HG02970 (cell line): Measurements from ENCODE around the gene NAA80.
"Not testable (repeated sequence)": the region's sequence is repeated elsewhere in the genome, so short reads cannot be mapped to it uniquely, and the experiment has no call there.

Experiments
- ATAC-seq: cut with Tn5 transposase; IDR thresholded peaks from one replicate; pipeline ENCODE4 v1.9.1; 2021; ENCODE audit warnings: mild to moderate bottlenecking, moderate library complexity, moderate number of reproducible peaks; ENCODE audit not compliant: unreplicated experiment, low FRiP score

The NAA80 gene

DNA sequence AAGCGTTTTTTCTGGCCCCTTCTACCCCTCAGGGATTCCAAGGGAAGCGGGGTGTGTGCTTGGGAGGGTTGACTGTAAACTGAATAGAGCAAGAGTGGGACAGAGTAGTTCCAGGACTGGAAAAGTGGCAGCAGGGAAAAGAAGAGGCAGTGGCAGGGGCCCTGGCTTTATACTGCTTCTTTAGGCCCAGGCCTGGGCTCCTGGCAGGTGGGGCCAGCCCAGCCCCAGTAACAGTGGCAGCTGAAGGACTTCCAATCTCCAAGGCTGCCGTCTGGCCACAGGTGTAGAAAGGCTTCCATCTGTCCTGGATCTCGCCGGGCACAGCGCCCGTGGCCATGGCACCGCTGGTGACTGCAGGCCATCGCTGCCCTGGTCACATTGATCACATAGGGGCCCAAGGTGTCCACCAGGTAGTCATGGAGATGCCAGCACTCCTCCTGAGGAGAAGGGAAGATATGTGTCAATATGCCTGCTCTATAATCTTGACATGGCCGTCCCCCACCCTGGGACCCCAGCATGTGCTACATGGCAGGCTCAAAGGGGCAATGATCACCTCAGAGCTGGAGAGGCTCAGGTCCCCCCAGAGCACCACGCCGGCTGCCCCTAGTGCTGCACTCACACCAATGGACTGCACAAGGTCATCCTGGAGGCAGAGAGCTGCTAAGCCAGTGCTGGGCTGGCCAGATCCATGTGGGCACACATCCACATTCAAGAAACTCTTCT lies 6.0 kb downstream of the NAA80 start:
- no peak for ATAC-seq

DNA sequence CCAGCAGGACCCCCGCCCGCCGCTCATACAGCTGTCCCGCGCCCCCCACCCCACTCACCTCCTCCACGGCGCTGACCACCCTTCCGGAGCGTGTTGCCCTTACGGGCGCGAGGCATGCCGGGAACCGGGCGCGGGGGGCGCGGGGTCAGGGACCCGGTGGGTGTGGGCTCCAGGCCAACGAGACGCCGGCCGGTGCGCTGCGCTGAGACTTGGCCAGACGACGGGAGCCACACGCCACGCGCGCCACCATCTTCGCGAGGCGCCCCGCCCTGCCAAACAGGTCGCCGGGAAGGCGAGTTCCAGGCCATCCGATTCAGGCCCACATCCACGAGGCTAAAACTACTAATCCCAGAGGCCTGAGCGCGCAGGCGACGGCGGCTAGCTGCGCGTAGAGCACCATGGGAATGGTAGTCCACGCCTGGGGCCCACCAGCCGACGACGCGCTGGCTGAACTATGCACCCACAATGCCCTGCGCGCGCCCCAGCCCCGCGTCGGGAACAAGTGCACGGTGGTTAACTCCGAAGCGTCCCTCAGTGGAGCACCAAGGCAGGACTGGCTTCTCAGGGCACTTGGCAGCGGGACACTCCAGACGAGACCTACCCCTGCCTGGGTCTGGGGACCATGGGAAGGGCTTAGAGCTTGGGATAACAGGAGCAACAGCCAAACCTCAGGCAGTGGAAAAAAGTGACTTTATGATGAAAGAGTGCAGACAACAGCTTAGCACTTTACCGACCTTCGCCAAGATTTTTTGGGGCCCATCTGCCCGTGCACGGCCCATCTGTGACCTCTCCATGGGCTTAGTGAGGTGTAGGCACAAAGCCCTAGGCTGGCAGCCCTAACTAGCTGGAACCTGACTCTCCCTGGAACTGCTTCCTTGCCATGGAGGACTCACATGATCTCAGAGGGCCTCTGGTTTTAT lies 6.8 kb downstream of the NAA80 start, which contains the start of gene IFRD2:
Gene IFRD2 (minus strand): TSS at position 271 of the 920 bp plus-strand sequence. CDS start 155 bp downstream, at position 116.
- peak; percentile 92 for ATAC-seq

DNA sequence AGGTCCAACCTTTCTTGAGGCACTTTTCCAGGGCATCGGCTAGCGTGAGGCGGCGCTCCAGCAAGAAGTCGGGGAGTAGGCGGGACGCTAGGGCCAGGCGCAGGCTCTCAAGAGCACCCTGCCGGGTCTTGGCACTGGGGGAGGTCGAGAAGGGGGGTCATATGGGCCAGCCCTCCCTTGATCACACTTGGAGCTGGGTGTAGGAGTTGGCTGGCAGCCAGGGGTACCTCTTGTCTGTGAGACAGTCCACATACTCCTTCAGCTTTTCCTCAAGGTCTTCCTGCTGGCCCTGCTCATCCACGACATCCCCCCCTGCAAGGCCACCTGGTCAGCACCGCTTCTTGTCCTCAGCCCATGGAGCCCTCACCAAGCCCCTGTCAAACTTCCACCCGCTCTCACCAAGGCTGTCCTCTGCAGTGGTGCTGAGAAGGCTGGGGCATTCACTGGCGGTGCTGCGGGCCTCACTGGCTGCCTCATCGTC lies 9.0 kb downstream of the NAA80 start:
- ATAC-seq, result no peak

DNA sequence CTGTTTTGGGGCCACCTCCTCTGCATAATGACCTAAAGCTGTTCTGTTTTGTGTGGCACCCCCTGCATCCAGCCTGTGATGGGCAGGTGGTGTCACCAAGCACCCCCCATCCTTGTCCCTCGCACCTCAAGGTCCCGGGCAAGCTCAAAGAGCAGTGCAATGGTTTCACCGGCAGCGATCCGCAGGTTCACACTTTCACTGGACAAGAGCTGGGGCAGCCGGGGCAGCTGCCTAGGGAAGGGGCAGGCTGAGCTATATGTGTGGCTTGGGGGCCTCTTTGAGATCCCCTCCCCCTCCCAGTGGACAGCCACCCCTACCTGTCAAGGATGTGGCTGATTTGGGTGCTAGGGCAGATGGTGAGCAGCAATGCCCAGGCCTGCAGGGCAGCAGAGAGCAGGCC lies 10.1 kb downstream of the NAA80 start:
- ATAC-seq, result no peak

DNA sequence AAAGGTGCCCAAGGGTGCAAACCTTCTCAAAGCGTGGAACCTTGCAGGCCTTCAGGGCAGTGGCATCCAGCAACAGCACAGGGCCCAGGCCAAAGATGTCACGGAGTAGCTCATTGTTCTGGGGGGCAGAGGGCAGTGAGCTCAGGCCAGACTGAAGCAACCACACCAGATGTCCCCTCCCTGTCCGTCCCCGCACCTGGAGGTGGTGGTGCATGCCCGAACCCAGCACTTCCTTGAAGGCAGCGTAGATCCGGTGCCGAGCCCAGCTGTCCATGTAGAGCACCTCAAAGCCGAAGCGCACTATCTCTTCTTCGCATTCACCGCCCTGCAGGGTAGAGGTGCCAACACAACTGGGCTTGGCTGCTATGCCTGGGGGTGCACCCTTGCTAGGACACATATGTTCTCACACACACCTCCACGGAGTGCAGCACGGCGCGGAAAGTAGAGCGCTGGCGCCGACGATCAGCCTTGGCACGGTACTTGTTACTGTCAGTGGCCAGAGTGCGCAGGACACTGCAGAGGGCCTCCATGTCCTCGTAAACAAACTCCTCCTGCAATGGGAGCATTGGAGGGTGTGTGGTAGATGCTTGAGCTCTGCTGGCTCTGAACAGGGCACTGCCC lies 10.7 kb downstream of the NAA80 start:
- ATAC-seq, result no peak

DNA sequence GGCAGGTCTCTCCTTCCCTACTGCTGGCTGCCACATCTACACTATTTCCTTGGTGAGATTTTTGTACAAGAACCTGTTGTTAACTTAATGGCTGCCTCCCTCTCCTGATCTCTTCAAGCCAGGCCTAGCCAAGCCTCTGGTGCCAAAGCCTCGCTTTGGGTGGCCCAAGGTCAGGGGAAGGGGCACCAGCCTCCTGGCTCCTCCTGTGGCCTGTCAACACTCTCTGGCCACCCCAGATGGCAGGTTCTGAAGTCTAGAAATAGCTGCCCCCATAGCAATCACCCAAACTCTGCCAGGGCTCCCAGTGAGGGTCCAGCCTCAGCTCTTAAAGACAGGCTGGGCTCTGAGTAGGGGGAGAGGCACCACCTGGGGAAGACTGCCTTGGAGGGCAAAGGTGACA lies 11.9 kb downstream of the NAA80 start:
- no peak for ATAC-seq

DNA sequence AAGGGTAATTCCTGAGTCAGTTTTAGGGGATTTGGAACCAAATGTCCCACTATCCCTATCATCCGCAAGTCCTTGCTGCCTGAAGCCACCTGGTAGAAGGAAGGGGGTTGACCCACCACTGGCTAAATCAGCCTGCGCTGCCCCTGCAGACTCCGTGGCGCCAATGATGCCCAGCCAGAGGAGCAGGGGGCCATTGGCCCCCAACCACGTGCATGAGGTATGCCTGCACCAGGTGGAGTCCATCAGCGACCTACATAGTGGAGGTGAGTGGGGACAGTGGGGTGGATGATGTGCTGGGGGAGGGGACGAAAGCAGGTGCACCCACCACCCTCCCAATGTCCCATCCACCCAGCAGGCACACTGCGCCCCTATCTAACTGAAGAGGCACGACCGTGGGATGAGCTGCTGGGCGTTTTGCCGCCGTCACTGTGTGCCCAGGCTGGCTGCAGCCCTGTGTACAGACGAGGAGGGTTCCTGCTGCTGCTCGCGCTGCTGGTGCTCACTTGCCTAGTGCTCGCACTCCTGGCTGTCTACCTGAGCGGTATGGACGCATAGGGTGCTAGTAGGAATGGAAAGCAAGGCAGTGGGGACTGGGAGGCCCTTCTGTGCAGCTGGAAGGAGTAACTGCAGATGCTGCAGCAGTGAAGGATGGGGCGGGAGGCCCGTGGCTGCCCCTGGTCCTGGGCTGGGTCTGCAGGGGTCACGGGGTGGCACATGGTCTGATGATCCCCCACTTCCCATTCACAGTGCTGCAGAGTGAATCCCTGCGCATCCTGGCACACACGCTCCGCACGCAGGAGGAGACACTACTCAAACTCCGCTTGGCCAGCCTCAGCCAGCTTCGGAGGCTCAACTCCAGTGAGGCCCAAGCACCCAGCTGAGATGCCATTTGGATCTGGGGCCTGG lies 12.6 kb downstream of the NAA80 start:
- no peak for ATAC-seq

DNA sequence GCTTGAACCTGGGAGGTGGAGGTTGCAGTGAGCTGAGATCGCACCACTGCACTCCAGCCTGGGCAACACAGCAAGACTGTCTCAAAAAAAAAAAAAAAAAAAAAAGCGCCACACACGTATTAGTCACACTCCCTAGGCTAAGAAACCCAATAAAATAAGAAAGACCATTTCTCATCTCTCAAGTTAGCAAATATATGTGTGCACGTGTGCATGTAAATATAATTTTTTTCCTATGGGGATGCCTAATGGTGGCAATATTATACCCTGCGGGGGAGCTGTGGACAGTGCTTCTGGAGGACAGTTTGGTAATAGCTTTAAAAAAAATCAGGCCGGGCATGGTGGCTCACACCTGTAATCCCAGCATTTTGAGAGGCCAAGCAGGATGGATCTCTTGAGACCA lies 15.1 kb downstream of the NAA80 start:
- not testable (repeated sequence) for ATAC-seq

DNA sequence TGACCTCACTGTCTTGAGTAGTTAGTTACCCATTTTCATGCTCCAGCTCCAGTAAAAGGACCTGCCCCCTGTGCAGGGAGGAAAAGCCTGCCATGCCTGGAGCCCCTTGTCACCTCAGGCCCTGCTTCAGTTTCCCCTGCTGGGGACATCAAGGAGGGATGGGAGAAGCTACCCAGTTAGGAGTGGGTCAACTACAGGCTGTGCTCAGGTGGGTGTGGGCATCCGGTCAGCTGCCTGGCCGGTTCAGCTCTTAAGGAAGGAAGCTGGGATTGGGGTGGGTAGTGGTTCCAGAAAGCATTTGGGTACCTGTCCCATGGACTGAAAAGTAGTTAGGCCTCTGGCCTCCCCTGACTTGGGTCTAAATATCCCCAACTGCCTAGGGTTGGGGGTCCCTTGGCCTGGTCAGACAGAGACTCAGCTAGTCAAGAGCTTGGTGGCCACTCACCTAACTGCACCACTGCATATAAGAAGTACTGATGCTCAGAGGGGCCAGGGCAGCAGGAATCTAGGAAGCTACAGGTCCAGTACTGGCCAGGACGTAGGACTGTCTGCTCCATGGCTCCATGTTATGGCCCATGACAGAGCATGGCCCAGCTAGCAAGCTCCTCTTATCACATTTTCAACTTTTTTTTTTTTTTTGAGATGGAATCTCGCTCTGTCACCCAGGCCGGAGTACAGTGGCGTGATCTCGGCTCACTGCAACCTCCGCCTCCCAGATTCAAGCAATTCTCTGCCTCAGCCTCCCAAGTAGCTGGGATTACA lies 19.8 kb downstream of the NAA80 start:
- no peak for ATAC-seq

DNA sequence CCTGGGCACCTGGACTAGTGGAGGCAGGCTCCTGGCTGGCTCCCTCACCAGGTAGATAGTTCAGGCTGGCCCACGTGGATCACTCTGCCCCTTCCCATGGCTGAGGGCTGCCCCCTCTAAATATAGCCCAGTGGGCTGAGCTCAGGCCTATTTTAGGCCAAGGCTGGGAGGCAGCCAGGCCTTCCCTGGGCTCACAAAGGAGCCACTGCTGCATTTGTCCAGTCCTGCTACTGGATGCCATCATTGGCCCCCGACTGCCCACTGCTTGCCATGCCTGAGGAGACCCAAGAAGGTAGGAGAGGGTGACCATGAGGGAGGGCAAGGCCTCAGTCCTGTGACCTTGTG lies 20.4 kb downstream of the NAA80 start, which contains the start of gene LSMEM2:
Gene LSMEM2 (plus strand): TSS at position 208 of the 345 bp plus-strand sequence. CDS start 27 bp downstream, at position 235.
- no peak for ATAC-seq

DNA sequence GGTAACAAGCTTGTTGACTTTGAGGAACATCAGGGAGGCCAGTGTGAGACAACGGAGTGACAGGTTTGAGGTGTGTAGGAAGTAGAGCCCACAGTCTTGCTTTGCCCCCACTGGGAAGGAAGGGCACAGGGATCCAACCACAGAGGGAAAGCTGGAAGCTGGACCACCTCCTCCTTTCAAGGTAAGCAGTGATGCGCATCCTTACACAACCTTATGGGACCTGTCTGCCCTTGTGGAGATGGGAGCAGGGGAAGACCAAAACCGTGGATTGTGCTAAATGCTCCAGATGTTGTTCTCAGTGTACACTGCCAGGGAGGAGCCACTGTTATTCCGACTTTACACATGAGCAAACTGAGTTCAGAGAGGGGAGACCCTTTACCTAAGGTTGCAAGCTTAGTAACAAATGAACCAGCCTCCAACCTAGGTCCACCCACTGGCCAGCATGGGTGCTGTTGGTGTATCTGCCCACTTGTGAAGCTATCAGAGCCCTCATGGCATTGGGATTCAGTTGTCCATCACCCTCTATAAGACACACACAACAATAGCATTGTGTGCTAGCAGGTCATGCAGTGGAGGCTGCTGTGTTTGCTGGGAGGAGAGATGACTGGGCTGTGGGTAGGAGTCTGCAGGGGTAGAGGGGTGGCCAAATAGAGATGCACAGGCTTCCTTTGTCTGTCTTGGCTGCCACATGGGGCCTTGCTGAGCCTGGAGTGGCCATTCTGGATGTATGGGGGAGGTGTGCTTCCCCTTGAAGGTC lies 20.9 kb downstream of the NAA80 start:
- no peak for ATAC-seq

DNA sequence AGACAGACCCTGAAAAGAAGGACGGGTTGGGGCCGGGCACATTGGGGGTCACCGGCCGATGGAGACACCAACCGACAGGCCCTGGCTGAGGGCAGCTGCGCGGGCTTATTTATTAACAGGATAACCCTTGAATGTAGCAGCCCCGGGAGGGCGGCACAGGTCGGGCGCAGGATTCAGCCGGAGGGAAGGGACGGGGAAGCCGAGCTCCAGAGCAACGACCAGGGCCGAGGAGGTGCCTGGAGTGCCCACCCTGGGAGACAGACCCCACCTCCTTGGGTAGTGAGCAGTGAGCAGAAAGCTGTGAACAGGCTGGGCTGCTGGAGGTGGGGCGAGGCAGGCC lies 22.5 kb downstream of the NAA80 start:
- no peak for ATAC-seq

DNA sequence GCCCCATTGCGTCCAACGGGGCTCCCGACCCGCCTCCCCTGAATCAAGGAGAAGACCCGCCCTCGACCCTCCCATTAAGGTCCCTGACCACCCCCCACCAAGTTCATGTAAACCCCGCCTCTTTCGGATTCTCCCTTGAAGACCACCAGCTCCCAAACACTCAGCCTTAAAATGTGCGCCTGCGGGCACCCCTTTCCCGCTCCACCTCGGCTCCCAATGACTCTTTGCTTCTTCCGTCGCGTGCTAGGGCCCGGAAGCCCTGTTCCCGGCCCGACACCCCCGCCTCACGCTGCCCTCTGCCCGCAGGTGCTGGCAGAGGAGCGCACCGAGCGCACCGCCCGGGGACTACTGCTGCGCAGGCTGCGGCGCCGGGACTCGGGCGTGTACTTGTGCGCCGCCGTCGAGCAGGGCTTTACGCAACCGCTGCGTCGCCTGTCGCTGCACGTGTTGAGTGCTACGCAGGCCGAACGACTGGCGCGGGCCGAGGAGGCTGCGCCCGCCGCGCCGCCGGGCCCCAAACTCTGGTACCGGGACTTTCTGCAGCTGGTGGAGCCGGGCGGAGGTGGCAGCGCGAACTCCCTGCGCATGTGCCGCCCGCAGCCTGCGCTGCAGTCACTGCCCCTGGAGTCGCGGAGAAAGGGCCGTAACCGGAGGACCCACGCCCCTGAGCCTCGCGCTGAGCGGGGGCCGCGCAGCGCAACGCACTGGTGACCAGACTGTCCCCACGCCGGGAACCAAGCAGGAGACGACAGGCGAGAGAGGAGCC lies 23.0 kb downstream of the NAA80 start:
- no peak for ATAC-seq

DNA sequence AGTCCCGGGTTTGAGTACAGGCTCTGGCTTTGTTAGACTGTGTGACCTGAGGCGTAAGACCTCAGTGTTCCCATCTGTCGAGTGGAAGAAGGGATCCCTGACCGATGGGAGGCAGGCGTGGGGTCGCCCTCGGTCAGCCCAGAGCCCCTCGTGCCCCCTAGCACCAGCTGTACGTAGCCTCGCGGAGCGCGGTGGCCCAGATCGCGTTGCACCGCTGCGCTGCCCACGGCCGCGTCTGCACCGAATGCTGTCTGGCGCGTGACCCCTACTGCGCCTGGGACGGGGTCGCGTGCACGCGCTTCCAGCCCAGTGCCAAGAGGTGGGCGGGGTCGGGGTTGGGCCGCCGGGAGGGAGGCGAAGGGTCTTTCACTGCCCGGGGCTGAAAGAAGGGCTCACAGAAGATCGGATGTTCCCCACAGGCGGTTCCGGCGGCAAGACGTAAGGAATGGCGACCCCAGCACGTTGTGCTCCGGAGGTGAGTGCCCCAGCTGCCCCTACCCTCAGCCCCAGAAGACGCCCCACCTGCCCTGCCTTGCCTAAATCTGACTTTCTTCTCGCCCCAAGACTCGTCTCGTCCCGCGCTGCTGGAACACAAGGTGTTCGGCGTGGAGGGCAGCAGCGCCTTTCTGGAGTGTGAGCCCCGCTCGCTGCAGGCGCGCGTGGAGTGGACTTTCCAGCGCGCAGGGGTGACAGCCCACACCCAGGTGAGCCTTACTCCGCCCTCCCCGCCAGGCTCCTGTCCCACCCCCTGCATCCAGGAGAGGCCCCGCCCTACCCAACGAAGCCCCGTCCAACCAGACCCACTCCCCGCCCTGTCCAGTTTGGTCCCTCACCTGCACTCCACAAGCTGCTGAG lies 23.8 kb downstream of the NAA80 start:
- ATAC-seq, result no peak

DNA sequence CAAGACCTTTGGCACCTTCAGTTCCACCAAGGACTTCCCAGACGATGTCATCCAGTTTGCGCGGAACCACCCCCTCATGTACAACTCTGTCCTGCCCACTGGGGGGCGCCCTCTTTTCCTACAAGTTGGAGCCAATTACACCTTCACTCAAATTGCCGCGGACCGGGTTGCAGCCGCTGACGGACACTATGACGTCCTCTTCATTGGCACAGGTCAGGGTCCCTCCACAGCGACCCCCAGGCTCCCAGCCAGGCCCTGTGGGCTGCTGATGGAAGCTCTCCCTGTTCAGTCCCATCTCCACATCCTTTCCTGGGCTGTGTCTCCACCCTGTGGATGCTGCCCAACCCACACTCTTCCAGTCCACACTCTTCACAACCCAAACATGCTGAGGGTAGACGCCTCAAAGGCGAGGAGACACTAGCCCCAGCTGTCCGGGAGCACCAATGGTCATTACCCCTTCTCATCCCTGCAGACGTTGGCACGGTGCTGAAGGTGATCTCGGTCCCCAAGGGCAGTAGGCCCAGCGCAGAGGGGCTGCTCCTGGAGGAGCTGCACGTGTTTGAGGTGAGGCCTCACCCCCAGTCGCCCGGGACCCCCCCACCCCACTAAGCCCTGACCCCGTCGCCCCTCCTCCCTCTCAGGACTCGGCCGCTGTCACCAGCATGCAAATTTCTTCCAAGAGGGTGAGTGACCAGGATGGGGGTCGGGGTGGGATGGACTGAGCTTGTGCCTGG lies 24.7 kb downstream of the NAA80 start:
- no peak for ATAC-seq

DNA sequence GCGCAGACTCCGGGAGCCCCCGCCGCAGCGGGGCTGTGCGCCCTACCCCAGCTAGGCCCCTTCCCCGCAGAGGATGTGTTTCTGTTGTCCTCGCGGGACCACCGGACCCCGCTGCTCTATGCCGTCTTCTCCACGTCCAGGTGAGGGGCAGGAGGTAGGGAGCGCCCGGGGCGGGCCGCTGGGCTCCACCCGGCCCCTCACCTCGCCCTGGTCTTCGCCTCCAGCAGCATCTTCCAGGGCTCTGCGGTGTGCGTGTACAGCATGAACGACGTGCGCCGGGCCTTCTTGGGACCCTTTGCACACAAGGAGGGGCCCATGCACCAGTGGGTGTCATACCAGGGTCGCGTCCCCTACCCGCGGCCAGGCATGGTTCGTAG lies 25.5 kb downstream of the NAA80 start:
- ATAC-seq, result no peak
